Measurements from ENCODE around the gene RPGRIP1. TPM values are rescaled to one million over a fixed set of nuclear protein-coding genes. Genes with fewer than 3 reads are reported as not detected.

The RPGRIP1 gene
- polyA plus RNA-seq, 1 donor from 2014 or later = not detected

DNA sequence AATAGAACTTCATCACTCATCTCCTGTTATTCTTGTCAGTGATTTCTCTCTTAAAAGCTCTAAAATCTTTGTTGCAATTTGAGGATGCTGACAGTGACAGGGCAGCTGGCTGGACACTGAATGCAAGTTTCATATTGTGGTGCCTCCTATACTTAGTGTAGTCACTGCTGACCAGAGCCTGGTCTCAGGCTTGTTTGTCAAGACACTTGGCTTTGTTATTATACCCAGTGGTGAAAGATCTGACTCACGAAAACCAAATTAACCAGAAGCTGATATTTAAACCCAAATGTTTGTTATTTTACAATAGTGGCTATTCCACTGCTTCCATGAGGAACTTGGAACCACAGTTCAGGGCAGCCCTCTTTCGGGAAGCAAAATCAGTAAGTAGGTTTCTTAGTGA, 42.8 kb downstream of the RPGRIP1 start:
- no peaks in the 10 kb centered on the region for H4K20me1 ChIP-seq (ENCODE audit: insufficient read depth)

DNA sequence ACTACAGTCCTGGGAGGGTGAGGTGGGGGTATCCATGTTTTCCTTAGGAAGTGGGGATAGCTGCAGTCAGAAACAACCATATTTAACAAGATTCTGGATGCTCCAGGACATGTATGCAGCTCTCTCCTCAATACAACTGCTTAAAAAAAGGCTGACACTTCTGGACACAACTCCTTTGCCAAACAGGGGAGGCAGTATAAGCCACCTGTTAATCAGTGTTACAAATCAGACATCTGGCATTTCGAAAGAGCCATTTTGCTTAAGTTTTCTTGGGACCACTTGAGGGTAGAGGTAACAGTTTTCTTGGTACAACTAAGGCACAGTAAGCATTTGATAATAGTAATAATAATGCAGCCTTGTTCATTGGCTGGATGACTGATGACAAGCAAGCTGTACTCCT, 47.1 kb downstream of the RPGRIP1 start:
- Histone ChIP-seq H3K4me2 (ENCODE audit: low read length) (no peak overlapping the region), H3K27me3 (ENCODE audit: insufficient read depth, low read depth, low read length) (no peaks in the 10 kb centered on the region), H3K36me3 (ENCODE audit: insufficient read depth, low read length) (no peaks in the 10 kb centered on the region), H3K9me2 (ENCODE audit: insufficient read depth, low read length) (no peaks in the 10 kb centered on the region), H3K79me2 (replicated peaks; ENCODE audit: insufficient read depth, low read length) (no peaks in the 10 kb centered on the region), H3K9ac (ENCODE audit: low read length) (no peak overlapping the region), H3F3A (ENCODE audit: insufficient read depth, low read length, poor library complexity, severe bottlenecking) (no peaks in the 10 kb centered on the region), H3K4me3 (ENCODE audit: low read length) (no peak overlapping the region), H4K20me1 (ENCODE audit: insufficient read depth) (no peaks in the 10 kb centered on the region), H2AFZ (ENCODE audit: low read depth, low read length) (no peak overlapping the region), H3K27ac (ENCODE audit: low read length) (no peak overlapping the region), H3K9me3 (ENCODE audit: low read length) (no peaks in the 10 kb centered on the region)
- TF ChIP-seq TAF1 (IDR thresholded peaks at IDR 0.05; ENCODE audit: low read depth) (no peak), RAD21 (conservative IDR thresholded peaks at IDR 0.05) (no peak), MXI1 (conservative IDR thresholded peaks at IDR 0.05; ENCODE audit: poor library complexity, severe bottlenecking) (no peak), EP300 (conservative IDR thresholded peaks at IDR 0.05; ENCODE audit: poor library complexity, severe bottlenecking) (no peak), POLR2AphosphoS5 (IDR thresholded peaks at IDR 0.05) (no peak), SMC3 (conservative IDR thresholded peaks at IDR 0.05; ENCODE audit: poor library complexity) (no peak), EZH2 (IDR thresholded peaks at IDR 0.05; ENCODE audit: borderline replicate concordance, insufficient read depth, low read length, poor library complexity, severe bottlenecking) (no peak)
- TF ChIP-seq, protein P1, sequence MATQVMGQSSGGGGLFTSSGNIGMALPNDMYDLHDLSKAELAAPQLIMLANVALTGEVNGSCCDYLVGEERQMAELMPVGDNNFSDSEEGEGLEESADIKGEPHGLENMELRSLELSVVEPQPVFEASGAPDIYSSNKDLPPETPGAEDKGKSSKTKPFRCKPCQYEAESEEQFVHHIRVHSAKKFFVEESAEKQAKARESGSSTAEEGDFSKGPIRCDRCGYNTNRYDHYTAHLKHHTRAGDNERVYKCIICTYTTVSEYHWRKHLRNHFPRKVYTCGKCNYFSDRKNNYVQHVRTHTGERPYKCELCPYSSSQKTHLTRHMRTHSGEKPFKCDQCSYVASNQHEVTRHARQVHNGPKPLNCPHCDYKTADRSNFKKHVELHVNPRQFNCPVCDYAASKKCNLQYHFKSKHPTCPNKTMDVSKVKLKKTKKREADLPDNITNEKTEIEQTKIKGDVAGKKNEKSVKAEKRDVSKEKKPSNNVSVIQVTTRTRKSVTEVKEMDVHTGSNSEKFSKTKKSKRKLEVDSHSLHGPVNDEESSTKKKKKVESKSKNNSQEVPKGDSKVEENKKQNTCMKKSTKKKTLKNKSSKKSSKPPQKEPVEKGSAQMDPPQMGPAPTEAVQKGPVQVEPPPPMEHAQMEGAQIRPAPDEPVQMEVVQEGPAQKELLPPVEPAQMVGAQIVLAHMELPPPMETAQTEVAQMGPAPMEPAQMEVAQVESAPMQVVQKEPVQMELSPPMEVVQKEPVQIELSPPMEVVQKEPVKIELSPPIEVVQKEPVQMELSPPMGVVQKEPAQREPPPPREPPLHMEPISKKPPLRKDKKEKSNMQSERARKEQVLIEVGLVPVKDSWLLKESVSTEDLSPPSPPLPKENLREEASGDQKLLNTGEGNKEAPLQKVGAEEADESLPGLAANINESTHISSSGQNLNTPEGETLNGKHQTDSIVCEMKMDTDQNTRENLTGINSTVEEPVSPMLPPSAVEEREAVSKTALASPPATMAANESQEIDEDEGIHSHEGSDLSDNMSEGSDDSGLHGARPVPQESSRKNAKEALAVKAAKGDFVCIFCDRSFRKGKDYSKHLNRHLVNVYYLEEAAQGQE (IDR thresholded peaks at IDR 0.05; ENCODE audit: borderline replicate concordance) = no peak
- TF ChIP-seq, protein P2, sequence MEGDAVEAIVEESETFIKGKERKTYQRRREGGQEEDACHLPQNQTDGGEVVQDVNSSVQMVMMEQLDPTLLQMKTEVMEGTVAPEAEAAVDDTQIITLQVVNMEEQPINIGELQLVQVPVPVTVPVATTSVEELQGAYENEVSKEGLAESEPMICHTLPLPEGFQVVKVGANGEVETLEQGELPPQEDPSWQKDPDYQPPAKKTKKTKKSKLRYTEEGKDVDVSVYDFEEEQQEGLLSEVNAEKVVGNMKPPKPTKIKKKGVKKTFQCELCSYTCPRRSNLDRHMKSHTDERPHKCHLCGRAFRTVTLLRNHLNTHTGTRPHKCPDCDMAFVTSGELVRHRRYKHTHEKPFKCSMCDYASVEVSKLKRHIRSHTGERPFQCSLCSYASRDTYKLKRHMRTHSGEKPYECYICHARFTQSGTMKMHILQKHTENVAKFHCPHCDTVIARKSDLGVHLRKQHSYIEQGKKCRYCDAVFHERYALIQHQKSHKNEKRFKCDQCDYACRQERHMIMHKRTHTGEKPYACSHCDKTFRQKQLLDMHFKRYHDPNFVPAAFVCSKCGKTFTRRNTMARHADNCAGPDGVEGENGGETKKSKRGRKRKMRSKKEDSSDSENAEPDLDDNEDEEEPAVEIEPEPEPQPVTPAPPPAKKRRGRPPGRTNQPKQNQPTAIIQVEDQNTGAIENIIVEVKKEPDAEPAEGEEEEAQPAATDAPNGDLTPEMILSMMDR (IDR thresholded peaks at IDR 0.05; ENCODE audit: poor library complexity, severe bottlenecking) = no peak

More for the DNA sequence above, 42.8 kb downstream of the RPGRIP1 start:
- Histone ChIP-seq H3K9me3 (ENCODE audit: low read length) (no peaks in the 10 kb centered on the region), H3K4me2 (ENCODE audit: low read length) (no peak overlapping the region), H3K79me2 (replicated peaks; ENCODE audit: insufficient read depth, low read length) (no peaks in the 10 kb centered on the region), H2AFZ (ENCODE audit: low read depth, low read length) (no peak overlapping the region), H3K9ac (ENCODE audit: low read length) (no peak overlapping the region), H3K27ac (ENCODE audit: low read length) (no peak overlapping the region), H3K36me3 (ENCODE audit: insufficient read depth, low read length) (no peaks in the 10 kb centered on the region), H3K4me3 (ENCODE audit: low read length) (no peak overlapping the region), H3F3A (ENCODE audit: insufficient read depth, low read length, poor library complexity, severe bottlenecking) (no peaks in the 10 kb centered on the region), H3K27me3 (ENCODE audit: insufficient read depth, low read depth, low read length) (no peaks in the 10 kb centered on the region), H3K9me2 (ENCODE audit: insufficient read depth, low read length) (no peaks in the 10 kb centered on the region)
- no peak for TF ChIP-seq MXI1 (conservative IDR thresholded peaks at IDR 0.05; ENCODE audit: poor library complexity, severe bottlenecking)
- no peak for TF ChIP-seq EZH2 (IDR thresholded peaks at IDR 0.05; ENCODE audit: borderline replicate concordance, insufficient read depth, low read length, poor library complexity, severe bottlenecking)
- TF ChIP-seq, protein P2 (IDR thresholded peaks at IDR 0.05; ENCODE audit: poor library complexity, severe bottlenecking) = no peak
- no peak for TF ChIP-seq EP300 (conservative IDR thresholded peaks at IDR 0.05; ENCODE audit: poor library complexity, severe bottlenecking)
- TF ChIP-seq POLR2AphosphoS5 (IDR thresholded peaks at IDR 0.05) = no peak
- no peak for TF ChIP-seq TAF1 (IDR thresholded peaks at IDR 0.05; ENCODE audit: low read depth)
- TF ChIP-seq, protein P1 (IDR thresholded peaks at IDR 0.05; ENCODE audit: borderline replicate concordance) = no peak

All from neural cell (in vitro differentiated cells).